Memory B cell (primary cell): ENCODE data around the gene DLD.
A peak's percentile ranks its signal among the peaks of the same experiment; 100 is the strongest.
"Not testable (repeated sequence)": the region's sequence is repeated elsewhere in the genome, so short reads cannot be mapped to it uniquely, and the experiment has no call there.

Source experiments
- ATAC-seq: fragments of 150-1000 bp; cut with Tn5 transposase; 2 replicates; pipeline ENCODE4 v1.10.0; 2021; ENCODE audit warnings: low read depth, mild to moderate bottlenecking, moderate library complexity
- DNase-seq, 2 donors: peaks; one replicate each; pipeline ENCODE4 v3.0.0; 2022; ENCODE audit warnings: low spot score in 2 of 2
- H3K27ac Mint-ChIP-seq: one replicate; pipeline ENCODE4 v1.8.0; 2022; ENCODE audit warnings: mild to moderate bottlenecking, moderate library complexity, mixed read lengths
- H3K27me3 Mint-ChIP-seq: one replicate; pipeline ENCODE4 v1.8.0; 2022; ENCODE audit warnings: mixed read lengths
- H3K36me3 Mint-ChIP-seq: one replicate; pipeline ENCODE4 v1.8.0; 2022; ENCODE audit warnings: mild to moderate bottlenecking, mixed read lengths
- H3K4me1 Mint-ChIP-seq: one replicate; pipeline ENCODE4 v1.8.0; 2022; ENCODE audit warnings: mixed read lengths
- H3K4me3 Mint-ChIP-seq: one replicate; pipeline ENCODE4 v1.8.0; 2022; ENCODE audit warnings: mild to moderate bottlenecking, moderate library complexity, mixed read lengths
- H3K9me3 Mint-ChIP-seq: one replicate; pipeline ENCODE4 v1.8.0; 2022; ENCODE audit warnings: mixed read lengths

DLD gene

DNA sequence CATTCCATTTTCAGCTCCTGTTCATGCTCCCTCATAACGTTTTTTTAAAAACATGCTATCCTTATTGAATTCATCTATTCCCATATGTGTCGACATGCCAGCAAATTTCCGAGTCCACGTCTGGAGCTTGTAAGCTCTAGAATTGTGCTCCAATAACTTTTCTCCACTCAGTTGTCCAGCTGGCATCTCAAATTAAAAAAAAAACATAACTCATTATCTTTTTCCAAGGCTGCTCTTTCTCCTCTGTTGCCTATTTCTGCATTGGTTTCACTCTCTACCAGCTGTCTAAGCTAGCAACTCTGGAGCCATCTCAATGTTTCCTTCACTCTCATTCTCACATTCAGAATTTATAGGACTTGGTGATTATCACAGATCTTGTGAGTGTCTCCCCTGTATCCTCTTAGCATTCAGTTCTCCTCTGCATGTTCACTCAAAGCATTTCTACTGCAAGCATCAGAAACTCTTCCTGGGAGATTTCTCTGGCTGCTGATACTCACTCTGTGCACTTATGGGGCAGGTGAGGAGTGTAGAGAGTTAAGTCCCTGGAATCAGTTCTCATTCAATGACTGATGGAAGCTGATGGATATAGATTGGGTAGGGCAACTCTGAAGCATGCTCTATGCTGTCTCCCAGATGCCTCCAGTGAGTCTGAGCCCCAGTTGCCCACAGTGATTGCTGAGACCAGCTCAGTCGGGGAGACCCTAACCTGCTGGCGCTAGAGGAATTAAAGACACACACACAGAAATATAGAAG, 6.7 kb upstream of the DLD start:
- Mint-ChIP-seq H3K4me3 (no peak overlapping the region), H3K9me3 (no peaks in the 10 kb centered on the region), H3K27me3 (peaks cover 16% of the 10 kb centered on the region), H3K36me3 (no peaks in the 10 kb centered on the region), H3K27ac (no peak overlapping the region), H3K4me1 (peaks cover 2% of the 10 kb centered on the region)
- ATAC-seq (no peak), DNase-seq (no peak)

DNA sequence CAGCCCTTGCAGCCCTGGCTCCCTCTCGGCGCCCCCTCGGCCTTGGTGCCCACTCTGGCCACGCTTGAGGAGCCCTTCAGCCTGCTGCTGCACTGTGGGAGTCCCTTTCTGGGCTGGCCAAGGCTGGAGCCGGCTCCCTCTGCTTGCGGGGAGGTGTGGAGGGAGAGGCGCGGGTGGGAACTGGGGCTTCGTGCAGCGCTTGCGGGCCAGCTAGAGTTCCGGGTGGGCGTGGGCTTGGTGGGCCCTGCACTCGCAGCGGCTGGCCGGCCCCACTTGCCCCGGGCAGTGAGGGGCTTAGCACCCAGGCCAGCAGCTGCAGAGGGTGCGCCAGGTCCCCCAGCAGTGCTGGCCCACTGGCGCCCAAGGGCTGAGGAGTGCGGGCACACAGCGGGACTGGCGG, 3.2 kb upstream of the DLD start:
- H3K36me3 Mint-ChIP-seq, ATAC-seq, H3K9me3 Mint-ChIP-seq, H3K4me3 Mint-ChIP-seq, H3K27ac Mint-ChIP-seq, DNase-seq, H3K27me3 Mint-ChIP-seq: not testable (repeated sequence)
- peaks cover 13% of the 10 kb centered on the region for H3K4me1 Mint-ChIP-seq

DNA sequence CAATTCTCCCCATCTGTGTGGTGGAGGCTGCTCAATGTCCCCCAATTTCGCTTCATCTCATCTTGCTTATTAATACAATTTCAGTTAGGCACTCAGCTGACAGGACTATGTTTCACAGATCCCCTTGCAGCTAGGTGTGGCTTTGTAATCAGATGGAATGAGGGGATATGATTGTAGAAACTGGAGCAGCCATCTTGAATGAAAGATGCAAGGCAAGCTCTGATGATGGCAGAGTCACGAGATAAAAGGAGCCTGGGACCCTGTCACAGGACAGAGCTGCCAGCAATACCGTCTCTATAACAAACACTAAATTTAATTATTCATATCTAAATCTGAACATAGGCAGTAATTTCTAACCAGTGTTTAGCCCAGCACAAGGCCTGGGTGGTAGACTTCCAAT, 991 bp upstream of the DLD start:
- Mint-ChIP-seq H3K27ac (peak overlapping the region; percentile 98), H3K4me1 (peaks cover 22% of the 10 kb centered on the region), H3K4me3 (peak overlapping the region; percentile 97), H3K36me3 (peaks cover 8% of the 10 kb centered on the region), H3K9me3 (no peaks in the 10 kb centered on the region), H3K27me3 (peaks cover 4% of the 10 kb centered on the region)
- ATAC-seq (no peak), DNase-seq (no peak)

DNA sequence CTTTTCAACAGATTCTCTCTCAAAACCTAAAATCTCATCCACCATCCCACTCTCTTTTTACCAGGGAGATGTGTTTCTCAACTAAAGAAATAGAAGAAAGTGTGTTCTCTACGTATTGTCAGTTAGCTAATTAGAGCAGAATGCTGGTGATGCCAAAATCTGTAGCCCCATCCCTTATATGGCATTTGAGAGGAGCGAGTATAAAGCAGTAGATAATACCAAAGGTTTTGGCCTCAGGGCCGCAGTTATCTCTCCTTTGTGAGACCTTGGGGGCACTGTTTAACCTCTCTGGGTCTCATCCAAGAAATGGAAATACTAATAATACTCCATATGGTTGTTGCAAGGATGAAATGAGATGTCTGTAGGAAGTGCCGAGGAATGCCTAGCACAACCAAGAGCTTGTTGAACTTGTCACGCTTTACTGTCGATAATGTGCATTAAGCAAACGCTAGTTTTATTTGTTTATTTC, 456 bp upstream of the DLD start:
- DNase-seq = no peak
- Mint-ChIP-seq H3K9me3 (no peaks in the 10 kb centered on the region), H3K4me1 (peaks cover 27% of the 10 kb centered on the region), H3K4me3 (peak overlapping the region; percentile 97), H3K27ac (peak overlapping the region; percentile 98), H3K27me3 (peaks cover 3% of the 10 kb centered on the region), H3K36me3 (peaks cover 13% of the 10 kb centered on the region)
- ATAC-seq = no peak

DNA sequence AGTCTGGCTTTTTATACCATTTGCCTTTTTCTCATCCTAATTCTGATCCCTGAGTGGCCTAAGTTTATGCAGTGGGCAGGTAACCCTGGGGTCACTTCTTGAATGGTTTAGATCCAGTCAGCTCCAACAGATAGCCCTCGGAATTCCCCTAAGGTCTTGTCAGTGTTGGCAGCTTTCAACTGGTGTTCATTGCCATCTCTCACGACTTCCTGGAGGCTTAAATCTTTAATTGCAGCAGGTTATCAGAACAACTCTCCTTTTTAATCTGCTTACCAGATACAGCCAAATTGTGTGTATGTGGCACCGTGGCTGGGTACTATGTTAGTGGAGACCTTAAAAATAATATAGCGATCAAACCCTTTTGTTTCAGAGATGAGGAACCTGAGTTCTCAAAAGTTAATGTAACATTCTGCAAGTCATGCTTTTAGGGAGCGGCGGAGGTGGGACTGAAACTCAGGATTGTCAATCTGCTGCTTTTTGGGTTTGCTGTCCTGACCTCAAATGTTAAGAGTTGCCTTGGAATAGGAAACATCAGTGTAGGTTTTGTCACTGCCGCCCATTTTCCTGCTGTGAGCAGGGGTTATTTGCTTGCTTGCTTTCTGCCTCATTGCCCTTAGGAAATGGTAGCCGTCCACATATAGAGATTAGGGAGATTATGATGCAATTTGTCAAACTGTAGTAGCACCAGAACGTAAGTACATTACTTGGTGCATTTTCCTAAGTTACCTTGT, 818 bp downstream of the DLD start:
- Mint-ChIP-seq H3K36me3 (peaks cover 19% of the 10 kb centered on the region), H3K4me3 (peak overlapping the region; percentile 97), H3K4me1 (peaks cover 35% of the 10 kb centered on the region), H3K9me3 (no peaks in the 10 kb centered on the region), H3K27ac (peak overlapping the region; percentile 98), H3K27me3 (no peaks in the 10 kb centered on the region)
- DNase-seq = no peak
- ATAC-seq = peak; percentile 28

DNA sequence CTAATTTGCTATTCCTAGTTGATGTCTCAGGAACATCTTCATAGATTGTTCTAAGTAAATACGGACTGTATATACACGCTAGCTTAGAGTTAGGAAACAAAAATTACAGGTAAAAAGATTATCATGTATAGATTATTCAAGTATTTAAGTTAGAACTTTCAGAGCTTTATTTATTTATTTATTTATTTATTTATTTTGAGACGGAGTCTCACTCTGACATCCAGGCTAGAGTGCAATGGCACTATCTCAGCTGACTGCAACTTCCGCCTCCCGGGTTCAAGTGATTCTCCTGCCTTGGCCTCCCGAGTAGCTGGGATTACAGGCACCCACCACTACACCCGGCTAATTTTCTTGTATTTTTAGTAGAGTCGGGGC, 1.4 kb downstream of the DLD start:
- not testable (repeated sequence) for H3K9me3 Mint-ChIP-seq, ATAC-seq, DNase-seq, H3K27me3 Mint-ChIP-seq
- Mint-ChIP-seq H3K27ac (peak overlapping the region; percentile 98), H3K36me3 (peaks cover 23% of the 10 kb centered on the region), H3K4me1 (peaks cover 40% of the 10 kb centered on the region), H3K4me3 (peak overlapping the region; percentile 97)

DNA sequence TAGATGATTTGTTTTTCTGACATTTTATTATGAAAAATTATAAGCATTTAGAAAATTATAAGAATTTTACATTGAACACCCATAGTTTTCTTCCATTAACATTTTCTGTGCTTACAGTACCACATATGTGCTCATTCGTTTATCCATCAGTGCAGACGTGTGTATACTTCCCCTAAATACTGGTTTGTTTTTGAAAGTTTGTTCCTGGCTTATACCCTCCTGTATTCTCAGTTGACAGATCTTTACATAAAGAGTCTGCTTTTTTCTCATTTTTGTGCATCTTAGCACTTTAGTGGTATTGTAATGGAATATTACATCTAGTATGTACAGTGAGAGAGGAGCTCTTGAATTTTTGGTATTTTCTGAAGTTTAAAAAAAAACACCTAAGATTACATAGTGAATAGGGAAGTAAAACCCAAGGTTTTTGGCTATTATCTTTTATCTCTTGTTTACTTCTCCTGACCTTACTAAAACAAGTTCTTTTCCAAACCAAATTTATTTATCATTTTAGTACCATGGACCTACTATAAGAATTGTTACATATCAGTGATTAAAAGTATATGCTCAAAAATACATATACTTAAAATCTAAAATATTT, 8.1 kb downstream of the DLD start:
- Mint-ChIP-seq H3K4me1 (peaks cover 34% of the 10 kb centered on the region), H3K27ac (peak overlapping the region; percentile 9), H3K36me3 (peaks cover 28% of the 10 kb centered on the region), H3K9me3 (no peaks in the 10 kb centered on the region), H3K4me3 (no peak overlapping the region), H3K27me3 (no peaks in the 10 kb centered on the region)
- peak; percentile 45 for ATAC-seq
- DNase-seq = no peak

DNA sequence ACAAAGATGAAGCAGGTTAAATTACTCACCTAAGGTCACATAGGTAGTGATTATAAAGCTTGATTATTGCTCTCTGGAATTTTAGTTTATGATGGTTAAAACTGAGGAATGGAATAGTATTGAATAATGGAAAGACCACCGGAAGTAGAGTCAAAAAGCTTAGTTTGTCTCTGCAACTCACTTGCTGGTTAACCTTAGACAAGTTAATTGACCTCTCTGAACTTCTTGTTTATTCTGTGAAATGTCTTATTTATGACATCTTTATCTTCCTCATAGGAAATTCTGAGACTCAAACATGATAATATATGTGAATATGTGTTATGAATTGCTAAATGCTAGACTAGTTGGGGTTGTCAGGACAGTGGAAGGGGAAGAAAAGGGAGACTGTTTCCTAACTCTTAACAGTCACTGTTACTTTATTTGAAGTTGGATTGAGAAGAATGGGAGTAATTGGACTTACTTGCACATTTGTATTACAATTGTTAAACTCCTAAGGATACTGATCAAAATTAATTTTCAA, 9.6 kb downstream of the DLD start:
- ATAC-seq (no peak), DNase-seq (no peak)
- Mint-ChIP-seq H3K36me3 (peaks cover 23% of the 10 kb centered on the region), H3K27ac (peak overlapping the region; percentile 5), H3K27me3 (no peaks in the 10 kb centered on the region), H3K4me3 (no peak overlapping the region), H3K4me1 (peaks cover 25% of the 10 kb centered on the region), H3K9me3 (no peaks in the 10 kb centered on the region)

DNA sequence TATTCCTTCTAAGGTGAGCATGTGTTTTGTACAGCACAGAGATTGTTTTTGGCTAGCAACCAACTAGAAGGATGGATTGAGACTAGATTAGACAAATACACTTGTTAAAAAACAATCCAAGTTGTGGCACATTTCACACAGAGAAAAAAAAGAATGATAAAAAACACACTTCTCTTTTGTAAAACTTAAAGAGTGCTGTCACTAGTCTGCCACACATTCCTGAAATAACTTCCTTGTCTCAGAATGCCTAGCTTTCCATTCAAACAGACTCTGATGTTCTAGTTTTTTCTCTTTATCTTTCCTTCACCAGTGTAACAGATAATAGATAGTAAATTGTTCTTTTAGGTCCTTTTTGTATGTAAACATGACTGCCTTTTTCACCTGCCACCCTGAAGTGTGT, 11.4 kb downstream of the DLD start:
- no peak for DNase-seq
- no peak for ATAC-seq
- Mint-ChIP-seq H3K4me1 (peaks cover 14% of the 10 kb centered on the region), H3K9me3 (no peaks in the 10 kb centered on the region), H3K4me3 (no peak overlapping the region), H3K36me3 (peaks cover 24% of the 10 kb centered on the region), H3K27ac (no peak overlapping the region), H3K27me3 (no peaks in the 10 kb centered on the region)

DNA sequence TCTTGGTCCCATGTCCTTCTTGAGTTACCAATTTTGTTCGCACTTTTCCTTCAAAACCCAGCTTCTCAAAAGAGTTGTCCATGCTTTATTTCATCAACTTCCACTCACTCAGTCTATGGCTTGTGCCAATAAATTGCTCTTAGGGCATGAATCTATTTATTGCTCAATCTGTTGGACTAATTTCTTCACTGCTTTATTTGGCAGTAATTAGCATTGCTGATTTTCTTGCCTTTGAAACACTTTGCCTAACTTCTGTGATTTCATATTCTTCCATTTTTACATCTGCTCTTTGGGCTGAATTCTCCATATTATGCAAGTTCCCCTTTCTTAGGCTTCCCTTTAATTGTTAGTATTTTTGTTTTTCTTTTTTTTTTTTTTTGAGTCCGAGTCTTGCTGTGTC, 16.8 kb downstream of the DLD start:
- H3K36me3 Mint-ChIP-seq = peaks cover 49% of the 10 kb centered on the region
- H3K4me3 Mint-ChIP-seq = no peak overlapping the region
- no peak overlapping the region for H3K27ac Mint-ChIP-seq
- DNase-seq (no peak), ATAC-seq (no peak)
- peaks cover 4% of the 10 kb centered on the region for H3K9me3 Mint-ChIP-seq
- H3K4me1 Mint-ChIP-seq = peaks cover 5% of the 10 kb centered on the region
- no peaks in the 10 kb centered on the region for H3K27me3 Mint-ChIP-seq

DNA sequence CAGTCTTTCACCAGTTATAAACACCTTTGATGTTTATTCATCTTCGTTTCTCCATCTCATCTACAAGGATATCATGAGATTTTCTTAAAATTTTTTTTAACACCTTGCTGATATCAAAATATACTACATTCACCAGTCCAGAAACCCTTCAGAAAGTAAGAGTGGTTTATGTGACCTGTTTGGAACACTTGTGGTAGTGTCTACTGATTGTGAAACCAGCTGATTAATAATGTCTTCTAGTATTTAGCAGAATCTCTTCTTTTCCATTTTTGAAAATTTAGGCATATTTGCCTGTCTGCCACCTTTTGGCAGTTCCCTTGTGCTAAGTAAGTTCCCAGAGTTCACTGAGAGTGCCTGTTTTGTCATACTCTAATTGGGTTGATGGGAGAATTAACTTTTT, 18.5 kb downstream of the DLD start:
- DNase-seq (no peak), ATAC-seq (no peak)
- peak overlapping the region; percentile 11 for H3K27ac Mint-ChIP-seq
- H3K4me3 Mint-ChIP-seq = no peak overlapping the region
- peaks cover 4% of the 10 kb centered on the region for H3K9me3 Mint-ChIP-seq
- H3K4me1 Mint-ChIP-seq = peaks cover 7% of the 10 kb centered on the region
- H3K36me3 Mint-ChIP-seq = peaks cover 52% of the 10 kb centered on the region
- no peaks in the 10 kb centered on the region for H3K27me3 Mint-ChIP-seq

DNA sequence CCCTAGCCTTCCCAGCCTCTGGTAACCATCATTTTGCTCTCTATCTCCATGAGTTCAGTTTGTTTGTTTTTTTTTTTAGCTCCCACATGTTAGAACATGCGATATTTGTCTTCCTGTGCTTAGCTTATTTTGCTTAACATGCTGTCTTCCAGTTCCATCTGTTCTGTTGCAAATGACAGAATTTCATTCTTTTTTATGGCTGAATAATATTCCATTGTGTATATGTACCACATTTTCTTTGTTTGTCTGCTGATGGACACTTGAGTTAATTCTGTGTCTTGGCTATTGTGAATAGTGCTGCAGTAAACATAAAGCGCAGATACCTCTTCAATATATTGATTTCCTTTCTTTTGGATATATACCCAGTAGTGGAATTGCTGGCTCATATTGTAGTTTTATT, 21.0 kb downstream of the DLD start:
- H3K36me3 Mint-ChIP-seq = peaks cover 54% of the 10 kb centered on the region
- no peak for DNase-seq

DNA sequence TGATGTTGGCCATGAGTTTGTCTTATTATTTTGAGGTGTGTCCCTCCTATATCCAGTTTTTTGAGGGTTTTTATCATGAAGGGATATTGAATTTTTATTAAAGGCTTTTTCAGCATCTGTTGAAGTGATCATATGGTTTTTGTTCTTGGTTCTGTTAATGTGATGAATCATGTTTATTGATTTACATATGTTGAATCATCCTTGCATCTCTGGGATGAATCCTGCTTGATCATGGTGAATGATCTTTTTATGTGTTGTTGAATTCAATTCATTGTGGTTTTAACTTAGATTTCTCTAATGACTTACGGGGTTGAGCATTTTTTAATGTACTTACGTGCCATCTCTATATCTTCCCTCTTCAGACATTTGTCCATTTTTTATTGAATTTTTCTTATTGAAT, 22.9 kb downstream of the DLD start:
- no peak overlapping the region for H3K27ac Mint-ChIP-seq
- DNase-seq = no peak
- H3K27me3 Mint-ChIP-seq = no peaks in the 10 kb centered on the region
- no peak for ATAC-seq
- no peak overlapping the region for H3K4me3 Mint-ChIP-seq
- peaks cover 4% of the 10 kb centered on the region for H3K9me3 Mint-ChIP-seq
- H3K36me3 Mint-ChIP-seq = peaks cover 59% of the 10 kb centered on the region
- peaks cover 4% of the 10 kb centered on the region for H3K4me1 Mint-ChIP-seq

More for the DNA sequence above, 21.0 kb downstream of the DLD start:
- H3K4me3 Mint-ChIP-seq = no peak overlapping the region
- no peak overlapping the region for H3K27ac Mint-ChIP-seq
- ATAC-seq = no peak
- H3K9me3 Mint-ChIP-seq = peaks cover 4% of the 10 kb centered on the region
- H3K27me3 Mint-ChIP-seq = no peaks in the 10 kb centered on the region
- H3K4me1 Mint-ChIP-seq = peaks cover 4% of the 10 kb centered on the region

DNA sequence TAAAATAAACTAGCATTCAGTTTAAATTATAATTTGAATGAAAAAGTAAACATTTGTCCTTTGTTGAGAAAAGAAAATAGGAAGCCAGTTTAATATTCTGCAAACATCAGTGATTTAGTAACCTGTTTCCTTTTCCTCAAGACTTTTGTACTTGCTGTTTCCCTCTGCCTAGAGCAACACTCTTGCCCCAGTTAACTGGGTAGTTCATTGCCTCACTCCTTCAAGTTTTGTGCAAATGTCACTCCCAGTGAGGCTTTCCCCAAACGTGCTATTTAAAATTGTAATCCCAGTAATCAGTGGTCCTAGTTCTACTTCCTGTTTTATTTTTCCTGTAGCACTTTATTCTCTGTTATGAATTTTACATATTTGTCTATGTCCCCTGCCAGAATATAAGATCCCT, 23.8 kb downstream of the DLD start:
- no peak overlapping the region for H3K27ac Mint-ChIP-seq

More for the DNA sequence above, 23.8 kb downstream of the DLD start:
- Mint-ChIP-seq H3K4me3 (no peak overlapping the region), H3K36me3 (peaks cover 58% of the 10 kb centered on the region), H3K4me1 (peaks cover 4% of the 10 kb centered on the region), H3K9me3 (peaks cover 4% of the 10 kb centered on the region), H3K27me3 (no peaks in the 10 kb centered on the region)
- DNase-seq (no peak), ATAC-seq (no peak)
